ENCODE measurements around the gene FKRP. TPM values are rescaled to one million over a fixed set of nuclear protein-coding genes. Genes with fewer than 3 reads are reported as not detected.
"Not testable (repeated sequence)": the region's sequence is repeated elsewhere in the genome, so short reads cannot be mapped to it uniquely, and the experiment has no call there.

FKRP gene
- total and polyA plus RNA-seq, 2 donors from 2014 or later = 11.8 to 20.5 TPM

DNA sequence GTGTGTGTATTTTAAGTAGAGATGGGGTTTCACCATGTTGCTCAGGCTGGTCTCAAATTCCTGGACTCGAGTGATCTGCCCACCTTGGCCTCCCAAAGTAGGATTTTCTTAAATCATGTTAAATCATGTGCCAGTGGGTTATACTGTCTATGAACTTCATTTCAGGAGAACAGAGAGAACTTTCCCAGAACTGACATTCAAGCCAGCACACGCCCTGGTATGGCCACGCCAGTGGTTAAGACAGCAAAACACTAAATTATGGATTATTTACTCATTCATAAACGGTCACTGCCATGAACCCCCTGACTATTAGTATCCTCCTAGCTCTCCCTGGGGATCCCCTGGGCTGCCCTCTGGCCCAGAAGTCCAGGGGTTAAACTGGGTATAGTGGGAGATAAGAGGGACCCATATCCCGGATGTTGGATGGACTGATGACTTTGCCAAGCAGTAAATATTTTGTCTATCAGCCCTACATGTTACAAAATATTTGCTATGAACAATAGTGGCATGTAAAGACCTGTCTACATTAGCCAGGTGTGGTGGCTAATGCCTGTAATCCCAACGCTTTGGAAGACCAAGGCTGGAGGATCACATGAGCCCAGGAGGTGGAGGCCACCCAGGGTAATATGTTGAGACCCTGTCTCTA is 16.5 kb downstream of the FKRP start:
- Histone ChIP-seq H3K36me3 (ENCODE audit: control insufficient read depth in 2 of 3, insufficient read depth in 3 of 3, low read length in 3 of 3) (no peaks in the 10 kb centered on the region), H3K27me3 (ENCODE audit: control insufficient read depth, insufficient read depth, low read length) (no peaks in the 10 kb centered on the region), H3K27ac (ENCODE audit: low read depth in 2 of 2, low read length in 2 of 2) (no peak overlapping the region), H3K4me3 (ENCODE audit: low read length in 3 of 3) (no peak overlapping the region), H3K4me1 (ENCODE audit: control insufficient read depth in 2 of 3, insufficient read depth in 2 of 3, low read depth in 1 of 3, low read length in 3 of 3) (peaks cover 0 to 6% (median 2%) of the 10 kb centered on the region in 3 donors), H3K9me3 (ENCODE audit: control insufficient read depth in 2 of 3, insufficient read depth in 1 of 3, low read length in 3 of 3) (no peaks in the 10 kb centered on the region), H3K9ac (ENCODE audit: low read length in 3 of 3) (no peak overlapping the region)
- intact Hi-C loops (cut with DNase I) = no loop called here
- no peak for FAIRE-seq
- TF ChIP-seq, protein P1, sequence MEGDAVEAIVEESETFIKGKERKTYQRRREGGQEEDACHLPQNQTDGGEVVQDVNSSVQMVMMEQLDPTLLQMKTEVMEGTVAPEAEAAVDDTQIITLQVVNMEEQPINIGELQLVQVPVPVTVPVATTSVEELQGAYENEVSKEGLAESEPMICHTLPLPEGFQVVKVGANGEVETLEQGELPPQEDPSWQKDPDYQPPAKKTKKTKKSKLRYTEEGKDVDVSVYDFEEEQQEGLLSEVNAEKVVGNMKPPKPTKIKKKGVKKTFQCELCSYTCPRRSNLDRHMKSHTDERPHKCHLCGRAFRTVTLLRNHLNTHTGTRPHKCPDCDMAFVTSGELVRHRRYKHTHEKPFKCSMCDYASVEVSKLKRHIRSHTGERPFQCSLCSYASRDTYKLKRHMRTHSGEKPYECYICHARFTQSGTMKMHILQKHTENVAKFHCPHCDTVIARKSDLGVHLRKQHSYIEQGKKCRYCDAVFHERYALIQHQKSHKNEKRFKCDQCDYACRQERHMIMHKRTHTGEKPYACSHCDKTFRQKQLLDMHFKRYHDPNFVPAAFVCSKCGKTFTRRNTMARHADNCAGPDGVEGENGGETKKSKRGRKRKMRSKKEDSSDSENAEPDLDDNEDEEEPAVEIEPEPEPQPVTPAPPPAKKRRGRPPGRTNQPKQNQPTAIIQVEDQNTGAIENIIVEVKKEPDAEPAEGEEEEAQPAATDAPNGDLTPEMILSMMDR (IDR thresholded peaks at IDR 0.05; ENCODE audit: borderline replicate concordance, extremely low read depth, insufficient read depth) = no peak
- DNase-seq = no peak

DNA sequence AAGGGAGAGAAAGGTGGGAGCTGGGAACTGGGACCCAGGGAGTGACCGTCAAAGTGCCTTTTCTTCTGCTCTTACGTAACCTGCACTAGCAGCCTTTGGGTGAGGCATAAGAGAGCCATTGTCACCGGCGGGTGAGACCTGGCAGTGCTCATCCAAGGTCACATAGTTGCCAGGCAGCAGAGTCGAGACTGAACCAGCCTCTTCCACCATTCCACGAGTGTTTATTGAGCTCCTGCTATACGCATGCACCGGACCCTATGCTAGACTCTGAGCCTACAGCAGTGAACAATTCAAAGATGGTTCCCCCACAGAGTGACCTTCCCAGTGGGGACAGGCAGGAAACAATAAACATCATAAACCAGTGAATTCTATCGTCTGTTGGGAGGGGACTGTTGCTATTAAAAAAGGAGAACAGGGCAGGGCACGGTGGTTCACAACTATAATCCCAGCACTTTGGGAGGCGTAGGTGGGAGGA is 19.0 kb downstream of the FKRP start:
- peaks cover 0 to 7% (median 0%) of the 10 kb centered on the region in 3 donors for H3K4me1 ChIP-seq (ENCODE audit: control insufficient read depth in 2 of 3, insufficient read depth in 2 of 3, low read depth in 1 of 3, low read length in 3 of 3)
- H3K9me3 ChIP-seq (ENCODE audit: control insufficient read depth in 2 of 3, insufficient read depth in 1 of 3, low read length in 3 of 3) = no peaks in the 10 kb centered on the region
- H3K4me3 ChIP-seq (ENCODE audit: low read length in 3 of 3) = no peak overlapping the region
- no peak overlapping the region for H3K27ac ChIP-seq (ENCODE audit: low read depth in 2 of 2, low read length in 2 of 2)
- intact Hi-C loops (cut with DNase I) = no loop called here
- TF ChIP-seq, protein P1 (IDR thresholded peaks at IDR 0.05; ENCODE audit: borderline replicate concordance, extremely low read depth, insufficient read depth) = no peak
- H3K9ac ChIP-seq (ENCODE audit: low read length in 3 of 3) = no peak overlapping the region
- FAIRE-seq = no peak
- DNase-seq = no peak
- no peaks in the 10 kb centered on the region for H3K27me3 ChIP-seq (ENCODE audit: control insufficient read depth, insufficient read depth, low read length)
- H3K36me3 ChIP-seq (ENCODE audit: control insufficient read depth in 2 of 3, insufficient read depth in 3 of 3, low read length in 3 of 3) = no peaks in the 10 kb centered on the region

DNA sequence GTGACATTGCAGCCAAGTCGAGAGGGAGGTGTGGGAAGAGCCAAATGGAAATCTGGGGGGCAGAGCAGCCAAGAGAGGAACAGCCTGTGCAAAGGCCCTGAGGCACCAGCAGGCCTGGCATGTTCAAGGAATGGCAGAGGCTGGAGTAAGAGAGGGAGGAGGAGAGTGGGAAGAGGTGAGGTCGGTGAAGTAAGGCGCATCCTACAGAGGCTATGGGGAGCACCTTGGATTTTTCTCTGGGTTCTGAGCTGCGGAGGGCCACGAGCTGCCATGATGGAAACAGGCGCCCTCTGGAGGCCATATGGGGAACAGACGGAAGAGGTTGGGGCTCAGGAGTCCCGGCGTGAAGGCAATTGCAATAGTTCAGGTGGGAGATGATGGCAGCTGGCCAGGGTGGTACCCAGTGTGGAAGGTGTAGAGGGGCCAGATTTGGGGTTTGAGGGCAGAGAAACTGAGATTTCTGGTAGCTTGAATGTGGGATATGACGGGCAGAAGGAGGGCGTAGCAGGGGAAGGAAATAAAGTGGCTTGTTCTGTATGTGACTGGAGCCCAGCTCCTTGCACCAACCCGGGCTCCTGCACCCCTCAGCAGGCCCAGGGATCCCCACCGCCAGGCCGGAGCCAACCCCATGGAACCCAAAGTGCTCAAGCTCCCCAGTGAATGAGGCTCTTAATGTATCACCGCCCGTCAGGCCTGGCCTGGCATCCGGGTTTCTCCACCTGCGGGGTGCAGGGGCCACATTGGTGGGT is 20.9 kb downstream of the FKRP start:
- intact Hi-C loops (cut with DNase I) = no loop called here
- H3K4me3 ChIP-seq (ENCODE audit: low read length in 3 of 3) = no peak overlapping the region
- FAIRE-seq (no peak), DNase-seq (no peak)
- H3K4me1 ChIP-seq (ENCODE audit: control insufficient read depth in 2 of 3, insufficient read depth in 2 of 3, low read depth in 1 of 3, low read length in 3 of 3) = peaks cover 0 to 7% (median 6%) of the 10 kb centered on the region in 3 donors
- no peak overlapping the region for H3K27ac ChIP-seq (ENCODE audit: low read depth in 2 of 2, low read length in 2 of 2)
- H3K9me3 ChIP-seq (ENCODE audit: control insufficient read depth in 2 of 3, insufficient read depth in 1 of 3, low read length in 3 of 3) = no peaks in the 10 kb centered on the region
- TF ChIP-seq, protein P1 (IDR thresholded peaks at IDR 0.05; ENCODE audit: borderline replicate concordance, extremely low read depth, insufficient read depth) = peak; percentile 48
- no peaks in the 10 kb centered on the region for H3K27me3 ChIP-seq (ENCODE audit: control insufficient read depth, insufficient read depth, low read length)
- H3K9ac ChIP-seq (ENCODE audit: low read length in 3 of 3) = no peak overlapping the region
- no peaks in the 10 kb centered on the region for H3K36me3 ChIP-seq (ENCODE audit: control insufficient read depth in 2 of 3, insufficient read depth in 3 of 3, low read length in 3 of 3)

DNA sequence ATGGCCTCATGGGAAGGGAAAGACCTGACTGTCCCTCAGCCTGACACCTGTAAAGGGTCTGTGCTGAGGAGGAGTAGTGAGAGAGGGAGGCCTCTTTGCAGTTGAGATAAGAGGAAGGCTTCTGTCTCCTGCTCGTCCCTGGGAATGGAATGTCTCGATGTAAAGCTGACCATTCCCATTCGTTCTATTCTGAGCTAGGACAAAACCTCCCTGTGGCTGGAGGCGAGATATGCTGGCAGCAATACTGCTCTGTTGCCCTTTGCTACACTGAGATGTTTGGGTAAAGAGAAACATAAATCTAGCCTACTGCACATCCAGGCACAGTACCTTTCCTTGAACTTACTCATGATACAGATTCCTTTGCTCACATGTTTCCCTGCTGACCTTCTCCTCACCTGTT is 22.9 kb downstream of the FKRP start:
- H3K36me3 ChIP-seq (ENCODE audit: control insufficient read depth in 2 of 3, insufficient read depth in 3 of 3, low read length in 3 of 3); DNase-seq; H3K27me3 ChIP-seq (ENCODE audit: control insufficient read depth, insufficient read depth, low read length); H3K9me3 ChIP-seq (ENCODE audit: control insufficient read depth in 2 of 3, insufficient read depth in 1 of 3, low read length in 3 of 3); intact Hi-C loops (cut with DNase I); H3K4me3 ChIP-seq (ENCODE audit: low read length in 3 of 3); H3K9ac ChIP-seq (ENCODE audit: low read length in 3 of 3); FAIRE-seq; H3K4me1 ChIP-seq (ENCODE audit: control insufficient read depth in 2 of 3, insufficient read depth in 2 of 3, low read depth in 1 of 3, low read length in 3 of 3); H3K27ac ChIP-seq (ENCODE audit: low read depth in 2 of 2, low read length in 2 of 2): not testable (repeated sequence)
